ENCODE results near the gene PDSS1. TPM values are rescaled to one million over a fixed set of nuclear protein-coding genes. Genes with fewer than 3 reads are reported as not detected.

Gene PDSS1
- polyA plus RNA-seq, 1 of the 3 experiments (the other 2 are of a cell fraction), result 14.9 TPM

DNA sequence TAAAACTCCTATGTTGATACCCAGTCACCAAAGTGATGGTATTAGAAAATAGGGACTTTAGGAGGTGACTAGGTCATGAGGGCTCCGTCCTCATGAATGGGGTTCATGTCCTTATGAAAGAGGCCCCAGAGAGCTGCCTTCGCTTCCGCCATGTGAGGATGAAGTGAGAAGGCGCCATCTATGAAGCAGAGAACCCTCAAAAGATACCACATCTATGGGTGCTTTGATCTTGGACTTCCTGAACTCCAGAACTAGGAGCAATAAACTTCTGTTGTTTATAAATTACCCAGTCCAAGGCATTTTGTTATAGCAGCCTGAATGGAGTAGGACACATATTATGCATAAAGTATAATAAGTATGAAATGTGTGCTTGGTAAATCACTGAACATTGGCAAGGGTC is 8.1 kb upstream of the PDSS1 start:
- Histone ChIP-seq H3K36me3 (replicated peaks in 1 of 2; ENCODE audit: control insufficient read depth in 1 of 2, insufficient read depth in 2 of 2, low read length in 1 of 2) (no peaks in the 10 kb centered on the region), H3K27me3 (ENCODE audit: insufficient read depth) (no peaks in the 10 kb centered on the region), H3K9me2 (no peaks in the 10 kb centered on the region), H3F3A (replicated peaks; ENCODE audit: insufficient read depth) (peaks cover 5% of the 10 kb centered on the region), H3K79me2 (ENCODE audit: insufficient read depth) (no peaks in the 10 kb centered on the region), H3K4me1 (ENCODE audit: control insufficient read depth in 1 of 2, insufficient read depth in 2 of 2, low read depth in 1 of 2, low read length in 1 of 2) (no peaks in the 10 kb centered on the region), H3K4me2 (no peak overlapping the region), H2AFZ (ENCODE audit: low read depth) (no peak overlapping the region), H4K20me1 (ENCODE audit: insufficient read depth) (no peaks in the 10 kb centered on the region), H3K4me3 (ENCODE audit: low read depth in 2 of 2, low read length in 1 of 2) (no peak overlapping the region), H3K27ac (ENCODE audit: low read depth in 2 of 2, low read length in 1 of 2) (no peak overlapping the region), H3K9me3 (no peaks in the 10 kb centered on the region), H3K9ac (no peak overlapping the region)
- TF ChIP-seq POLR2AphosphoS5 (IDR thresholded peaks at IDR 0.05; ENCODE audit: low read depth, low read length), result no peak
- no peak for TF ChIP-seq RAD21 (IDR thresholded peaks at IDR 0.05; ENCODE audit: low read length)
- no peak for TF ChIP-seq SIN3A (IDR thresholded peaks at IDR 0.05; ENCODE audit: borderline replicate concordance, low read depth, low read length)
- TF ChIP-seq, protein P1, sequence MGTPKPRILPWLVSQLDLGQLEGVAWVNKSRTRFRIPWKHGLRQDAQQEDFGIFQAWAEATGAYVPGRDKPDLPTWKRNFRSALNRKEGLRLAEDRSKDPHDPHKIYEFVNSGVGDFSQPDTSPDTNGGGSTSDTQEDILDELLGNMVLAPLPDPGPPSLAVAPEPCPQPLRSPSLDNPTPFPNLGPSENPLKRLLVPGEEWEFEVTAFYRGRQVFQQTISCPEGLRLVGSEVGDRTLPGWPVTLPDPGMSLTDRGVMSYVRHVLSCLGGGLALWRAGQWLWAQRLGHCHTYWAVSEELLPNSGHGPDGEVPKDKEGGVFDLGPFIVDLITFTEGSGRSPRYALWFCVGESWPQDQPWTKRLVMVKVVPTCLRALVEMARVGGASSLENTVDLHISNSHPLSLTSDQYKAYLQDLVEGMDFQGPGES (IDR thresholded peaks at IDR 0.05; ENCODE audit: low read depth, low read length), result no peak
- TF ChIP-seq NRF1 (IDR thresholded peaks at IDR 0.05; ENCODE audit: low read depth, low read length), result no peak
- no peak for TF ChIP-seq FOSL2 (IDR thresholded peaks at IDR 0.05; ENCODE audit: borderline replicate concordance, low read depth)
- TF ChIP-seq, protein P2, sequence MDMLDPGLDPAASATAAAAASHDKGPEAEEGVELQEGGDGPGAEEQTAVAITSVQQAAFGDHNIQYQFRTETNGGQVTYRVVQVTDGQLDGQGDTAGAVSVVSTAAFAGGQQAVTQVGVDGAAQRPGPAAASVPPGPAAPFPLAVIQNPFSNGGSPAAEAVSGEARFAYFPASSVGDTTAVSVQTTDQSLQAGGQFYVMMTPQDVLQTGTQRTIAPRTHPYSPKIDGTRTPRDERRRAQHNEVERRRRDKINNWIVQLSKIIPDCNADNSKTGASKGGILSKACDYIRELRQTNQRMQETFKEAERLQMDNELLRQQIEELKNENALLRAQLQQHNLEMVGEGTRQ (IDR thresholded peaks at IDR 0.05; ENCODE audit: borderline replicate concordance, low read depth, low read length), result no peak
- no peak for TF ChIP-seq GATA2 (CRISPR knock-in tag; IDR thresholded peaks at IDR 0.05)
- TF ChIP-seq, protein P3, sequence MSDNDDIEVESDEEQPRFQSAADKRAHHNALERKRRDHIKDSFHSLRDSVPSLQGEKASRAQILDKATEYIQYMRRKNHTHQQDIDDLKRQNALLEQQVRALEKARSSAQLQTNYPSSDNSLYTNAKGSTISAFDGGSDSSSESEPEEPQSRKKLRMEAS (IDR thresholded peaks at IDR 0.05; ENCODE audit: low read depth), result no peak
- no peak for TF ChIP-seq MEF2A (IDR thresholded peaks at IDR 0.05; ENCODE audit: borderline replicate concordance, low read depth)
- no peak for TF ChIP-seq EZH2phosphoT487 (IDR thresholded peaks at IDR 0.05; ENCODE audit: borderline replicate concordance, low read depth)
- no peak for TF ChIP-seq RFX5 (IDR thresholded peaks at IDR 0.05; ENCODE audit: low read length)
- no peak for DNase-seq
- WGBS (ENCODE audit: low lambda C conversion rate), result 57% methylated on average over 4 of the region's 4 CpGs
- POLR2A ChIA-PET, result no interaction called here
- CTCF ChIA-PET, result interaction anchor here (0.7 kb wide), 1 partner anchor 141 kb away, joined by 4 read pairs; no protein-coding TSS in a partner anchor

DNA sequence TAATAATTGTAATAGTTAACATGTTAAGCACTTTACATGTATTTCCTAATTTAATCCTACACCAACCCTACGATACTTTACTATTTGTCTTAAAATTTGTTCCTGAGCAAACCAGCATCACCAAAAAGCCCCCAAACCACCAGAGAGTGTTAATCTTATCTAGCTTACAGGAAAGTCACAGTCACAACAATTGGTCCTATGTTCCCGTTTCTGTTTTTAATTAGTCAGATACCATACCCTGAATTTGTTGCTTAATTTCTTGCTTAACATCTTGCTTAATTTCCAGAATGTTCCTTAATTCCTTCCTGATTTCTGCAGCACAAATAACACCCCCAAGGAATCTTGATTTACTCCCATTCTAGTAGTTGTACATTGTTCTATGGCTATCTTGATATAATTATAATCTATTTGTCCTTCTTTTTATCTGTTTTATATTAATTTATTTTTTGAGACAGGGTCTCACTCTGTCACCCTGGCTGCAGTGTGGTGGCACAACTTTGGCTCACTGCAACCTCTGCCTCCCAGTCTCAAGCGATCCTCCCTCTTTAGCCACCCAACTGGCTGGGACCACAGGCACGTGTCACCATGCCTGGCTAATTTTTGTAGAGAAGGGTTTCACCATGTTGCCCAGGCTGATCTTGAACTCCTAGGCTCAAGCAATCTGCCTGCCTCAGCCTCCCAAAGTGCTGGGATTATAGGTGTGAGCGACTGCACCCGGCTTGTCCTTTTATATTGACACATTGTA is 6.6 kb upstream of the PDSS1 start:
- no peak overlapping the region for H3K4me2 ChIP-seq
- no peak overlapping the region for H2AFZ ChIP-seq (ENCODE audit: low read depth)
- no peak overlapping the region for H3K9ac ChIP-seq
- H3K79me2 ChIP-seq (ENCODE audit: insufficient read depth), result no peaks in the 10 kb centered on the region
- POLR2A ChIA-PET, result no interaction called here
- H3K9me2 ChIP-seq, result no peaks in the 10 kb centered on the region
- H3K27me3 ChIP-seq (ENCODE audit: insufficient read depth), result no peaks in the 10 kb centered on the region
- CTCF ChIA-PET, result interaction anchor here (1.0 kb wide), 1 partner anchor 35 kb away, joined by 3 read pairs; no protein-coding TSS in a partner anchor
- no peak for DNase-seq
- no peaks in the 10 kb centered on the region for H4K20me1 ChIP-seq (ENCODE audit: insufficient read depth)
- H3K27ac ChIP-seq (ENCODE audit: low read depth in 2 of 2, low read length in 1 of 2), result no peak overlapping the region
- H3K4me1 ChIP-seq (ENCODE audit: control insufficient read depth in 1 of 2, insufficient read depth in 2 of 2, low read depth in 1 of 2, low read length in 1 of 2), result no peaks in the 10 kb centered on the region
- H3K4me3 ChIP-seq (ENCODE audit: low read depth in 2 of 2, low read length in 1 of 2), result no peak overlapping the region
- H3K9me3 ChIP-seq, result no peaks in the 10 kb centered on the region
- H3K36me3 ChIP-seq (replicated peaks in 1 of 2; ENCODE audit: control insufficient read depth in 1 of 2, insufficient read depth in 2 of 2, low read length in 1 of 2), result no peaks in the 10 kb centered on the region
- TF ChIP-seq GABPA (IDR thresholded peaks at IDR 0.05; ENCODE audit: low read depth), result no peak
- TF ChIP-seq RXRA (IDR thresholded peaks at IDR 0.05; ENCODE audit: borderline replicate concordance, low read depth), result no peak
- TF ChIP-seq NFIC (IDR thresholded peaks at IDR 0.05; ENCODE audit: borderline replicate concordance), result no peak
- no peak for TF ChIP-seq NRF1 (IDR thresholded peaks at IDR 0.05; ENCODE audit: low read depth, low read length)
- no peak for TF ChIP-seq EP300 (IDR thresholded peaks at IDR 0.05; ENCODE audit: borderline replicate concordance in 1 of 2, low read depth in 1 of 2, low read length in 1 of 2)
- TF ChIP-seq FOXJ3 (CRISPR knock-in tag; IDR thresholded peaks at IDR 0.05), result no peak
- TF ChIP-seq GATA2 (CRISPR knock-in tag; IDR thresholded peaks at IDR 0.05), result no peak
- TF ChIP-seq, protein P4, sequence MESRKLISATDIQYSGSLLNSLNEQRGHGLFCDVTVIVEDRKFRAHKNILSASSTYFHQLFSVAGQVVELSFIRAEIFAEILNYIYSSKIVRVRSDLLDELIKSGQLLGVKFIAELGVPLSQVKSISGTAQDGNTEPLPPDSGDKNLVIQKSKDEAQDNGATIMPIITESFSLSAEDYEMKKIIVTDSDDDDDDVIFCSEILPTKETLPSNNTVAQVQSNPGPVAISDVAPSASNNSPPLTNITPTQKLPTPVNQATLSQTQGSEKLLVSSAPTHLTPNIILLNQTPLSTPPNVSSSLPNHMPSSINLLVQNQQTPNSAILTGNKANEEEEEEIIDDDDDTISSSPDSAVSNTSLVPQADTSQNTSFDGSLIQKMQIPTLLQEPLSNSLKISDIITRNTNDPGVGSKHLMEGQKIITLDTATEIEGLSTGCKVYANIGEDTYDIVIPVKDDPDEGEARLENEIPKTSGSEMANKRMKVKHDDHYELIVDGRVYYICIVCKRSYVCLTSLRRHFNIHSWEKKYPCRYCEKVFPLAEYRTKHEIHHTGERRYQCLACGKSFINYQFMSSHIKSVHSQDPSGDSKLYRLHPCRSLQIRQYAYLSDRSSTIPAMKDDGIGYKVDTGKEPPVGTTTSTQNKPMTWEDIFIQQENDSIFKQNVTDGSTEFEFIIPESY (IDR thresholded peaks at IDR 0.05; ENCODE audit: borderline replicate concordance, low read depth), result no peak
- TF ChIP-seq YY1 (IDR thresholded peaks at IDR 0.05; ENCODE audit: low read depth), result no peak
- no peak for TF ChIP-seq RFX5 (IDR thresholded peaks at IDR 0.05; ENCODE audit: low read length)
- TF ChIP-seq, protein P5, sequence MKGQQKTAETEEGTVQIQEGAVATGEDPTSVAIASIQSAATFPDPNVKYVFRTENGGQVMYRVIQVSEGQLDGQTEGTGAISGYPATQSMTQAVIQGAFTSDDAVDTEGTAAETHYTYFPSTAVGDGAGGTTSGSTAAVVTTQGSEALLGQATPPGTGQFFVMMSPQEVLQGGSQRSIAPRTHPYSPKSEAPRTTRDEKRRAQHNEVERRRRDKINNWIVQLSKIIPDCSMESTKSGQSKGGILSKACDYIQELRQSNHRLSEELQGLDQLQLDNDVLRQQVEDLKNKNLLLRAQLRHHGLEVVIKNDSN (IDR thresholded peaks at IDR 0.05; ENCODE audit: borderline replicate concordance, low read depth), result no peak
- TF ChIP-seq MXI1 (IDR thresholded peaks at IDR 0.05; ENCODE audit: low read depth, low read length), result no peak
- 38% methylated on average over 6 of the region's 6 CpGs for WGBS (ENCODE audit: low lambda C conversion rate)
- H3F3A ChIP-seq (replicated peaks; ENCODE audit: insufficient read depth), result peaks cover 5% of the 10 kb centered on the region

Data from SK-N-SH (cell line).